ENCODE results near the gene RABL6. TPM values are rescaled to one million over a fixed set of nuclear protein-coding genes. Genes with fewer than 3 reads are reported as not detected.

RABL6 gene
- total RNA-seq, 4 donors from 2014 or later: 54.2 to 70.7 (median 61.0) TPM

GRCh38 chr9:136823136-136824046, 15.6 kb downstream of the RABL6 start:
- H3K9me3 ChIP-seq: no peaks in the 10 kb centered on the region
- H3K4me3 ChIP-seq: no peak overlapping the region
- no peaks in the 10 kb centered on the region for H3K27me3 ChIP-seq
- H3K36me3 ChIP-seq: peaks cover 52% of the 10 kb centered on the region
- no peak for DNase-seq (ENCODE audit: low spot score in 2 of 2)
- TF ChIP-seq POLR2AphosphoS5 (IDR thresholded peaks at IDR 0.05) (no peak), POLR2A (IDR thresholded peaks at IDR 0.05) (no peak), CTCF (IDR thresholded peaks at IDR 0.05) (no peak), EP300 (IDR thresholded peaks at IDR 0.05) (no peak)
- WGBS: 89% methylated on average over 26 of the region's 30 CpGs
- H3K27ac ChIP-seq: no peak overlapping the region
- H3K4me1 ChIP-seq: peaks cover 11% of the 10 kb centered on the region

GRCh38 chr9:136824496-136825225, 16.9 kb downstream of the RABL6 start:
- Histone ChIP-seq H3K36me3 (peaks cover 65% of the 10 kb centered on the region), H3K27me3 (no peaks in the 10 kb centered on the region), H3K27ac (no peak overlapping the region), H3K4me1 (peaks cover 11% of the 10 kb centered on the region), H3K4me3 (no peak overlapping the region), H3K9me3 (no peaks in the 10 kb centered on the region)
- DNase-seq (ENCODE audit: low spot score in 2 of 2): no peak
- 89% methylated on average over 11 of the region's 21 CpGs for WGBS
- TF ChIP-seq POLR2AphosphoS5 (IDR thresholded peaks at IDR 0.05): no peak
- no peak for TF ChIP-seq EP300 (IDR thresholded peaks at IDR 0.05)
- TF ChIP-seq POLR2A (IDR thresholded peaks at IDR 0.05): no peak
- no peak for TF ChIP-seq CTCF (IDR thresholded peaks at IDR 0.05)

- no peaks in the 10 kb centered on the region for H3K9me3 ChIP-seq
- TF ChIP-seq POLR2A (IDR thresholded peaks at IDR 0.05) (no peak), POLR2AphosphoS5 (IDR thresholded peaks at IDR 0.05) (no peak), EP300 (IDR thresholded peaks at IDR 0.05) (no peak), CTCF (IDR thresholded peaks at IDR 0.05) (no peak)
- H3K4me1 ChIP-seq: peaks cover 11% of the 10 kb centered on the region
- no peak overlapping the region for H3K4me3 ChIP-seq
- peaks cover 74% of the 10 kb centered on the region for H3K36me3 ChIP-seq
- WGBS: 95% methylated on average over 33 of the region's 44 CpGs
- no peak for DNase-seq (ENCODE audit: low spot score in 2 of 2)
- no peaks in the 10 kb centered on the region for H3K27me3 ChIP-seq
- no peak overlapping the region for H3K27ac ChIP-seq
Observed at GRCh38 chr9:136825295-136826187, 17.8 kb downstream of the RABL6 start.

GRCh38 chr9:136826188-136826541, 18.4 kb downstream of the RABL6 start:
- no peaks in the 10 kb centered on the region for H3K27me3 ChIP-seq
- no peaks in the 10 kb centered on the region for H3K9me3 ChIP-seq
- TF ChIP-seq CTCF (IDR thresholded peaks at IDR 0.05): no peak
- no peak for TF ChIP-seq POLR2A (IDR thresholded peaks at IDR 0.05)
- no peak for TF ChIP-seq EP300 (IDR thresholded peaks at IDR 0.05)
- TF ChIP-seq POLR2AphosphoS5 (IDR thresholded peaks at IDR 0.05): no peak
- no peak overlapping the region for H3K27ac ChIP-seq
- no peak for DNase-seq (ENCODE audit: low spot score in 2 of 2)
- H3K4me1 ChIP-seq: peaks cover 6% of the 10 kb centered on the region
- H3K4me3 ChIP-seq: no peak overlapping the region
- peaks cover 80% of the 10 kb centered on the region for H3K36me3 ChIP-seq
- WGBS: 70% methylated on average over 2 of the region's 17 CpGs

Measured in suprapubic skin (tissue), 4 donors.